Chondrocyte (in vitro differentiated cells): Measurements from ENCODE around the gene RIN1. TPM values are rescaled to one million over a fixed set of nuclear protein-coding genes. Genes with fewer than 3 reads are reported as not detected.
"Not testable (repeated sequence)": the region's sequence is repeated elsewhere in the genome, so short reads cannot be mapped to it uniquely, and the experiment has no call there.

Experiments used
- DNase-seq: peaks from one replicate; pipeline ENCODE4 v3.0.0; 2021; ENCODE audit warnings: mixed read lengths, low spot score
- H3K27ac Mint-ChIP-seq: one replicate; pipeline ENCODE4 v1.8.0; 2021; ENCODE audit warnings: mild to moderate bottlenecking, moderate library complexity, mixed read lengths; ENCODE audit not compliant: unreplicated experiment
- H3K27me3 Mint-ChIP-seq: 2 replicates; pipeline ENCODE4 v1.8.0; 2021; ENCODE audit warnings: low read depth, mixed read lengths
- H3K36me3 Mint-ChIP-seq: 2 replicates; pipeline ENCODE4 v1.8.0; 2021; ENCODE audit warnings: low read depth, mixed read lengths
- H3K4me1 Mint-ChIP-seq: 2 replicates; pipeline ENCODE4 v1.8.0; 2021; ENCODE audit warnings: low read depth, mild to moderate bottlenecking, mixed read lengths
- H3K4me3 Mint-ChIP-seq: one replicate; pipeline ENCODE4 v1.8.0; 2021; ENCODE audit warnings: mild to moderate bottlenecking, moderate library complexity, mixed read lengths; ENCODE audit not compliant: unreplicated experiment
- H3K9me3 Mint-ChIP-seq: 2 replicates; pipeline ENCODE4 v1.8.0; 2021; ENCODE audit warnings: low read depth, mixed read lengths
- long read RNA-seq: library from polyadenylated mRNA; stranded (forward); transcript quantifications from one replicate; pipeline ENCODE4 v2.0.0, GENCODE V29; 2021
- total RNA-seq: library from RNA; stranded (reverse); gene quantifications from 3 replicates; pipeline ENCODE4 v1.2.1, GENCODE V29; 2021
- TF ChIP-seq, protein P1 (sequence below): fragments of 200-600 bp; sonication (generic); IDR thresholded peaks from 2 replicates; pipeline ENCODE4 v1.5.0; 2021; ENCODE audit warnings: antibody characterized with exemption, mild to moderate bottlenecking, moderate library complexity

Gene RIN1, protein sequence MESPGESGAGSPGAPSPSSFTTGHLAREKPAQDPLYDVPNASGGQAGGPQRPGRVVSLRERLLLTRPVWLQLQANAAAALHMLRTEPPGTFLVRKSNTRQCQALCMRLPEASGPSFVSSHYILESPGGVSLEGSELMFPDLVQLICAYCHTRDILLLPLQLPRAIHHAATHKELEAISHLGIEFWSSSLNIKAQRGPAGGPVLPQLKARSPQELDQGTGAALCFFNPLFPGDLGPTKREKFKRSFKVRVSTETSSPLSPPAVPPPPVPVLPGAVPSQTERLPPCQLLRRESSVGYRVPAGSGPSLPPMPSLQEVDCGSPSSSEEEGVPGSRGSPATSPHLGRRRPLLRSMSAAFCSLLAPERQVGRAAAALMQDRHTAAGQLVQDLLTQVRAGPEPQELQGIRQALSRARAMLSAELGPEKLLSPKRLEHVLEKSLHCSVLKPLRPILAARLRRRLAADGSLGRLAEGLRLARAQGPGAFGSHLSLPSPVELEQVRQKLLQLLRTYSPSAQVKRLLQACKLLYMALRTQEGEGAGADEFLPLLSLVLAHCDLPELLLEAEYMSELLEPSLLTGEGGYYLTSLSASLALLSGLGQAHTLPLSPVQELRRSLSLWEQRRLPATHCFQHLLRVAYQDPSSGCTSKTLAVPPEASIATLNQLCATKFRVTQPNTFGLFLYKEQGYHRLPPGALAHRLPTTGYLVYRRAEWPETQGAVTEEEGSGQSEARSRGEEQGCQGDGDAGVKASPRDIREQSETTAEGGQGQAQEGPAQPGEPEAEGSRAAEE
- total RNA-seq = 7.1 to 7.7 TPM (median 7.2 TPM) in 3 replicates
- long read RNA-seq, transcript RIN1-201 (10 exons, 2,693 nt) = major isoform, 5 of 17 reads
- long read RNA-seq, partial matches to known transcripts = 5 of 17 reads
- long read RNA-seq, other reads (novel, unspliced or antisense) = 5 of 17 reads

DNA sequence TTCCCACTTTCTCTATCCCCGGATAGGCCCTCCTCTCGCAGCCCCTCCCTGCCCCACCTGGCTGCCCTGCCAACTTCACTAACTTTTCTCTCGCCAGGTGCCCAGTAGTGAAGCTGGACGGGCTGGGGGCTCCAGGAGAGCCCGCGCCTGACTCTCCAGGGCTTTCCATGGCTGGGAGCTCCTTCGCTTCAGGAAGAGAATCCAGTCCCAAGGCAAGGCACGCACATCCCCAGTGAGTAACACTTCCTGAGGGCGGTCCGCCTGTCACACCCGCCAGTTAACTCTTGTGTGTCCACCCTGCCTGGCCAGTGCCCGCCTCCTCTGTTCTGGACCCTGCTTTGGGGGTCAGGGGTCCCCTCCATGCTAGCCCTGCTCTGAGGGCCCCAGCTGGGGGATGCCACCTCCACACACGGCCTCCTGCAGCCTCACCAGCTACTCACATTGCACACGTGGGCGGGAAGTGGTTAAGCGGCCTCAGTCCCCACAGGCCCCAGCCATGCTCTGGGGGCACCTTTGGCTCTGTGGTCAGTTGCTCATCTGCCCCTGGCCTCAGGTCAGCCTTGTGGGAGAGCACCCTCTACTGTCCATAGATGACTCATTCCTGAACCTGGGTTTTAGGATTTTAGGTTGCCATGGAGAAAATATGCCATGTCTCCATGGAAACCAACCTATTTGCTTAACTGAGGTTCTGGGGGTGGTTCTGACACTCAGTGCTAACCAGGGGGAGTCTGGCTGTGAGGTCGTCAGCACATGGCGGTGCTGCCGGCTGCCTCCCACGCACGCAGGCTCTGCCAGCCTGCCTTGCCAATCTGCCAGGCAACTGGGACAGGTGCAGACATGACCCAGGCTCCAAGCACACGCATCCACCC lies at the start of gene RIN1:
TSS of gene RIN1 (minus strand) at position 201 of the 869 bp plus-strand sequence. CDS start at position 169, 32 bp downstream.
- peak; percentile 96 for DNase-seq
- Mint-ChIP-seq H3K27me3 (no peaks in the 10 kb centered on the region), H3K9me3 (no peaks in the 10 kb centered on the region), H3K4me1 (peaks cover 29% of the 10 kb centered on the region), H3K36me3 (peaks cover 13% of the 10 kb centered on the region), H3K4me3 (peak within 1 kb of the TSS; percentile 99), H3K27ac (peak within 1 kb of the TSS; percentile 100)
- TF ChIP-seq, protein P1, sequence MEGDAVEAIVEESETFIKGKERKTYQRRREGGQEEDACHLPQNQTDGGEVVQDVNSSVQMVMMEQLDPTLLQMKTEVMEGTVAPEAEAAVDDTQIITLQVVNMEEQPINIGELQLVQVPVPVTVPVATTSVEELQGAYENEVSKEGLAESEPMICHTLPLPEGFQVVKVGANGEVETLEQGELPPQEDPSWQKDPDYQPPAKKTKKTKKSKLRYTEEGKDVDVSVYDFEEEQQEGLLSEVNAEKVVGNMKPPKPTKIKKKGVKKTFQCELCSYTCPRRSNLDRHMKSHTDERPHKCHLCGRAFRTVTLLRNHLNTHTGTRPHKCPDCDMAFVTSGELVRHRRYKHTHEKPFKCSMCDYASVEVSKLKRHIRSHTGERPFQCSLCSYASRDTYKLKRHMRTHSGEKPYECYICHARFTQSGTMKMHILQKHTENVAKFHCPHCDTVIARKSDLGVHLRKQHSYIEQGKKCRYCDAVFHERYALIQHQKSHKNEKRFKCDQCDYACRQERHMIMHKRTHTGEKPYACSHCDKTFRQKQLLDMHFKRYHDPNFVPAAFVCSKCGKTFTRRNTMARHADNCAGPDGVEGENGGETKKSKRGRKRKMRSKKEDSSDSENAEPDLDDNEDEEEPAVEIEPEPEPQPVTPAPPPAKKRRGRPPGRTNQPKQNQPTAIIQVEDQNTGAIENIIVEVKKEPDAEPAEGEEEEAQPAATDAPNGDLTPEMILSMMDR = peak; percentile 74

DNA sequence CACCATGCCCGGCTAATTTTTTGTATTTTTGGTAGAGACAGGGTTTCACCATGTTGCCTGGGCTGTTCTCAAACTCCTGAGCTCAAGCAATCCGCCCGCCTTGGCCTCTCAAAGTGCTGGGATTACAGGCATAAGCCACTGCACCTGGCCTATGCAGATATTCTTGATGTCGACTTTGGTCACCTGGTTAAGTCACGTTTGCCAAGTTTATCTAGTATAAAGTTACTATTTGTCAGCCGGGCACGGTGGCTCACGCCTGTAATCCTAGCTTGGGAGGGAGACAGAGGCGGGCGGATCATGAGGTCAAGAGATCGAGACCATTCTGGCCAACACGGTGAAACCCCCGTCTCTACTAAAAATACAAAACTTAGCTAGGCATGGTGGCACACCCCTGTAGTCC lies 48.1 kb upstream of the RIN1 start:
- not testable (repeated sequence) for H3K36me3 Mint-ChIP-seq, H3K4me3 Mint-ChIP-seq, H3K9me3 Mint-ChIP-seq, H3K27ac Mint-ChIP-seq, H3K27me3 Mint-ChIP-seq, H3K4me1 Mint-ChIP-seq, DNase-seq

DNA sequence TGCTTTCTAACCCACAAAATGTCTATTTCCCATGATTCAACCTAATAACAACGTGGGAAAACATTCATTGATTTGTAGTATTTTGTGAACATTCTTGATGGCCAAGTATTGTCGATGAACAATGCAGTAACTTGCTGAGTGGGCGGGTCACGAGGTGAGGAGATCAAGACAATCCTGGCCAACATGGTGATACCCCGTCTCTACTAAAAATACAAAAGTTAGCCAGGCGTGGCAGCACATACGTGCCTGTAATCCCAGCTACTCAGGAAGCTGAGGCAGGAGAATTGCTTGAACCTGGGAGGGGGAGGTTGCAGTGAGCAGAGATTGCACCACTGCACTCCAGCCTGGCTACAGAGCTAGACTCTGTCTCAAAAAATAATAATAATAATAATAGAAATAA lies 44.0 kb upstream of the RIN1 start:
- H3K4me1 Mint-ChIP-seq, H3K27ac Mint-ChIP-seq, H3K36me3 Mint-ChIP-seq, H3K9me3 Mint-ChIP-seq, DNase-seq, H3K27me3 Mint-ChIP-seq, H3K4me3 Mint-ChIP-seq: not testable (repeated sequence)

DNA sequence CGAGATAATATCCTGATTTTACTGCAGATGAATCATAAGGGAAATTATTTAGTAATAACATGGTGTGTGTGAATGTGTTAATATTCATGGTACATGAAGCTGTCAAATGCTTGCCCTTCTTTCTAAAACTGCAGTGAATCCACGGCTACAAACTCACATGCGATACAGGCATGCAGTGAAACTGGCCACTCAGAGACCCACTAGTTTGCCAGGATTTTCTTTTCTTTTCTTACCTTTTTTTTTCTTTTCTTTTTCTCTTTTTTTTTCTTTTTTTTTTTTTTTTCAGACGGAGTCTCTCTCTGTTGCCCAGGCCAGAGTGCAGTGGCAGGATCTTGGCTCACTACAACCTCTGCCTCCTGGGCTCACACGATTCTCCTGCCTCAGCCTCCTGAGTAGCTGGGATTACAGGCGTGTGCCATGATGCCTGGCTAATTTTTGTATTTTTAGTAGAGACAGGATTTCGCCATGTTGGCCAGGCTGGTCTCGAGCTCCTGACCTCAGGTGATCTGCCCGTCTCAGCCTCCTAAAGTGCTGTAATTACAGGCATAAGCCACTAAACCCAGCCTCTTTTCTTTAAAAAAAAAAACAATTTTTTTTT lies 37.6 kb upstream of the RIN1 start:
- peaks cover 24% of the 10 kb centered on the region for H3K4me1 Mint-ChIP-seq
- H3K9me3 Mint-ChIP-seq, DNase-seq, H3K36me3 Mint-ChIP-seq, H3K27ac Mint-ChIP-seq, H3K27me3 Mint-ChIP-seq, H3K4me3 Mint-ChIP-seq: not testable (repeated sequence)

DNA sequence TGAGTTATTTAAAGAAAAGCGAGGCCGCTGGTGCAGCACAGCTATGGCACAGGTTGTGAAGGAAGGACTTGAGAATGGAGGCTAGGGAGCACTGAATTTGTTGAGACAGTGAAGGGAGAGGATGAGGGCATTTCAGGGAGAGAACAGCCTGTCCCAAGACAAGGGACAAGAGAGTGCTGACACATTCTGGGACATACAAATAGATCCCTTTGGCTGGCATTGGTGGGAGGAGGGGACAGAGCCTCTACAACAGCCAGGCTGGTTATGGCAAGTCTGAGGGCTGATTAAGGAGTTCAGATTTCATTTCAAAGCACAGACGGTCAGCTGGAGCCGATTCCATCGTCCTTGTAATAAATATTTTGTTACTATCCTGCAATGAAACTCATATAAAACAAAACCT lies 37.0 kb upstream of the RIN1 start:
- Mint-ChIP-seq H3K9me3 (no peaks in the 10 kb centered on the region), H3K4me3 (no peak overlapping the region), H3K4me1 (peaks cover 24% of the 10 kb centered on the region), H3K36me3 (no peaks in the 10 kb centered on the region), H3K27ac (peak overlapping the region; percentile 6), H3K27me3 (no peaks in the 10 kb centered on the region)
- DNase-seq = no peak
- TF ChIP-seq, protein P1 = no peak

DNA sequence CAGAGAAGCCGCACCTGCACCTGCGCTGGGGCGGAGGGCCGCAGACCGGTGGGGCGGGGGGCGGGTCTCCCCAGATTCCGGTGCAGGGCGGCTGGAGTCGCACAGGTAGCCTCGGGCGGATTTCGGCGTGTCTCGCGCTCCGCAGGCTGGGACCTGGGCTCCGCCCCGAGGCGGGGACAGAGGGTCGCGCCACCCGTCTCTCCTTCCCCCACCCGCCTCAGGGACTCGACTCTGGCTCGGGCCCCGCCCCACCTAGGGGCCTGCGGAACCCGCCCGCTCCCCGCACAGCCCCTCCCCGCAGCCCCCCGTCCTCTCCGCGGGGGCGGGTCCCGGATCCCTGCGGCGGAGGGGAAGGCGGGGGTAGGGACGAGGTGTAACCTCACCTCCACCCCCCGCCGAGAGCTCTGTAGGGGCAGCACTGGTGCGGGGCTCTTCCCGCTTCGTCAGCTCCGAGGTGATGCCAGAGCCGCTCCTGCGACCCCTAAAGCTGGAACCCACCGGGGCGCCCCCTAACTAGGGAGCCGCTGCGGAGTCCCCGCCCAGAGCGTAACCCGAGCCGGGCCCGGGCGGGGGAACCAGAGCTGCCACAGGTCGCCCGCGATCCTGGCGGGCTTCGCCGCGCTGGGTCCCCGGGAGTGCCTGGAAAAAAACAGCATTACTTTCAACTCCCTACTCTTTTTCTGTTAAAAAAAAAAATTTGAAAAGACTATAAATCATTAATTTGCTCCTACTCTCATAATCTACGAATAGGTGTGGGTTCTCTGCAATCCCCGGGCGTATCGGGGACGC lies 35.6 kb upstream of the RIN1 start, which contains the start of gene SLC29A2:
TSS of gene SLC29A2 (minus strand) at position 134 of the 789 bp plus-strand sequence. CDS start 169 bp downstream, outside the sequence.
- no peaks in the 10 kb centered on the region for H3K27me3 Mint-ChIP-seq
- peak within 1 kb of the TSS; percentile 62 for H3K27ac Mint-ChIP-seq
- no peaks in the 10 kb centered on the region for H3K9me3 Mint-ChIP-seq
- H3K4me3 Mint-ChIP-seq = peak within 1 kb of the TSS; percentile 78
- H3K4me1 Mint-ChIP-seq = peaks cover 24% of the 10 kb centered on the region
- TF ChIP-seq, protein P1 = no peak
- H3K36me3 Mint-ChIP-seq = peaks cover 2% of the 10 kb centered on the region
- DNase-seq = no peak
